Stimulated activated CD8-positive, alpha-beta memory T cell treated with anti-CD3 and anti-CD28 coated beads, Interleukin-15, amount 100 ng/mL, for 1 hour (primary cell): ENCODE measurements around the gene CYP46A1.
A peak's percentile ranks its signal among the peaks of the same experiment; 100 is the strongest.
"Not testable (repeated sequence)": the region's sequence is repeated elsewhere in the genome, so short reads cannot be mapped to it uniquely, and the experiment has no call there.

ENCODE experiments used
- DNase-seq: peaks from one replicate; pipeline ENCODE4 v3.0.0-alpha.2; 2020; ENCODE audit warnings: low read depth

The CYP46A1 gene

DNA sequence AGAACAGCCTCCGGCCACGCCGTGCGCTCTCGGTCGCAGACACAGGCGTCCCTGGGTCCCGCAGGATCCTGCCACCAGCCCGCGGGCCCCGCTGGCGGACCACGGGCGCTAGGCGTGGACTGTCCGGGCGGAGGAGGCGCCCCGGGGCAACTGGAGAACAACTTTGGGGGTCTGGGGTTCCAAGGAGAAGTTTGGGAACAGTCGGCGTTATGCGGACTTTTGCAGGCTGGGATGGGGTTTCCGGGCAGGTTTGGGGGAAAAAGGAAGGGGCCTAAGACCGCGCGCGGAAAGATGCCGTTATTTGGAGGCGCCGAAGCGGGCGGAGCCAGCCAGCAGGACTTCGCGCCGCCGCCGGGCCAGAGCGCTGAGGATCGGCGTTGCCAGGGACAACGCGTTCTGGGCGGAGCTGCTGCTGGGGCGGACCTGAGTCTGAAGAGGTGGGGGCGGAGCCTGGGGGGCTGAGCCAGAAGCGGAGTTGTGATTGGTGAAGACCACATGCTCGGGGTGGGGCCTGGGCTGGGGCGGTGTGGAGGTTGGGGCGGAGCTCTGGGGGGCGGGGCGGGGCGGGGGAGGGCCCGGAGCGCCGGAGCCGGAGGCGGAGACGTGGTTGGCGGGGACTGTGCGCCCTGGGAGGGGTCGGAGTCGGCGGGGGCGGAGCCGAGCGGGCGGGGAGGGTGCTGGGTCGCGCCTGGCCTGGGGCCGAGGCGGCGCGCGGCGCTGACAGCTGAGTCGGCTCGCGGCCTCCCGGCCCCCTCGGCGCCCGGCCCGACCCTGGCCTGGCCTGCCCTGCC is at the start of gene CYP46A1:
Gene CYP46A1, plus strand, starts transcription at position 680 of the 791 bp plus-strand sequence. CDS start 120 bp downstream, outside the sequence.
- DNase-seq = peak; percentile 99

GRCh38 chr14:99634443-99634842 is 49.7 kb upstream of the CYP46A1 start:
- no peak for DNase-seq

DNA sequence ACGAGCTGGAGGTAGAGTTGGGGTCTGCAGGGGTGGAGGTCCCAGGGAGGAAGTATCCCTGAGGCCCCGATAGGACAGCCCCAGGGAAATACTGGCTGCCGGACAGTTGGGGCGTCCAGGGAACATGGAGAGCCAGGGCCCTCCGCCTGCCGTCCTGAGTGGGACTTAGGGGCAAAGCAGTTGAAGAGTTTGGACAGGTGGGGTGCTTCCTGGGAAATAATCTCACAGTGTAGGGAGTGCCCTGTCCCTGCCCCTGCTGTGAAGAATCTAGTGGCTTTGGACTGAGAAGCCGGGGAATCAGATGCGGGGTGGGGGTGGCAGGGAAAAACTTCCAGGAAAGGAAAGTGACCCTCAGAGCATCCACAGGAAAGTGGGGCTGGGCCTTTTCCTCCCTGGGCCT is 49.0 kb upstream of the CYP46A1 start:
- no peak for DNase-seq

DNA sequence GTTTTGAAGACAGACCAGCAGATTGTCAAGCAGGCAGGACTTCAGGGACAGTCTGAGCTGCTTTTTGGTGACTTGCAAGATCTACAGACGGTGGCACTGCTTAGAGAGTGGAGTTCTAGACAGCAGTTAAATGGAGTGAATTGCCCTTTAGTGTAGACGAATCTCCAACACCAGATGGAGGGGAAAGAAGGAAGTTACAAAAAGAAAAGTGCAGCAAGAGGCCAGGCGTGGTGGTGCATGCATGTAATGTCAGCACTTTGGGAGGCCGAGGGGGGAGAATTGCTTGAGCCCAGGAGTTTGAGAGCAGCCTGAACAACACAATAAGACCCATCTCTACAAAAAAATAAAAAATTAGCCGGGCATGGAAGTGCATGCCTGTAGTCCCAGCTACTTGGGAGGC is 47.6 kb upstream of the CYP46A1 start:
- DNase-seq = no peak

DNA sequence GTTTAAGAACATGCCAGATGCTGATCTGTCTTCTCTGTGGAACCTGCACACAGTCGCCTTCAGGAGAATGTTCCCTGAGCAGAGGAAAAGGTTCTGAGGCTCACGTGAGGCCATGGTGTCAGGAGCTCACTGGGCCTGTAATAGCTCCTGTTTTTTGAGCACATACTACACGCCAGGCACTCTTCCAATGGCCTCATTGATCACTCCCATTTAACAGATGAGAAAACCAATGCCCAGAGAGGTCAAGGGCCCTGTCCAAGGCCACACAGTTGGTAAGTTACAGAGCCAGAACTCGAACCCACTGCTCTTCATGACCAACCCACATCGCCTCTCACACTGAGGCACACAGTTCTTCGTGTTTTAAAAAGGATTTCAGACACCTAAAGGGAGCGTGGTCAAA is 46.5 kb upstream of the CYP46A1 start:
- no peak for DNase-seq

- DNase-seq = not testable (repeated sequence)
Observed at GRCh38 chr14:99642771-99643170, 41.3 kb upstream of the CYP46A1 start.

- no peak for DNase-seq
Observed at GRCh38 chr14:99643343-99643742, 40.8 kb upstream of the CYP46A1 start.

- no peak for DNase-seq
Observed at GRCh38 chr14:99644035-99644587, 40.0 kb upstream of the CYP46A1 start.

DNA sequence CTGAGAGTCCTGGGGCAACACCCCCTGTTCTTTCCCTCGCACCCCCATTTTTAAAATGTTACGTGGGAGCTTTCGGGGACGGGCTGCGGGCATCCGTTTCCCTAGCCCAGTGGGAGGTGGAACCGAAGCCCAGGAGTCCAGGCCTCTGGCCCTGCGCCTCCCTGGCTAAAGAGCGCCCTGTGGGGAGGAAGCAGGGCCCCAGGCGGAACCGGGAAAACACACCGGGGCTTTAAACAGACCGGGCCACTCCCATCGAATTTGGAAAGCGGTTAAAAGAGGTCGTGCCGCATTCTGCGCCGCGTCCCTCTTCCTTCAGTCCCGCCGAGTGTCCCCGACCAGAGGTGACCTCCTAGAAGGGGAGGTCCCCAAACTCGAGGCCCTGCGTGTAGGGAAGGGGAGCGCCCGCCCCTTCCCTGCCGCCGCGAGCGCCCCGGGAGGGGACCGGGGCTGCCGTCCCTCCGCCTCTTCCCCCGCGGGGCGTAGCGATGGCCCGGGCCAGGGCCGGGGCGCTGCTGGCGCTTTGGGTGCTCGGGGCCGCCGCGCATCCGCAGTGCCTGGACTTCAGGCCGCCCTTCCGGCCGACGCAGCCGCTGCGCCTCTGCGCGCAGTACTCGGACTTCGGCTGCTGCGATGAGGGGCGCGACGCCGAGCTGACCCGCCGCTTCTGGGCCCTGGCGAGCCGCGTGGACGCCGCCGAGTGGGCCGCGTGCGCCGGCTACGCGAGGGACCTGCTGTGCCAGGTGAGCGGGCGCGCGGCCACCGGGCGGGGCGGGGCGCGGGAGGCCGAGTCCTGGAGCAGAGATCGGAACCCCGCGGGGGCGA is 39.2 kb upstream of the CYP46A1 start, which contains the start of gene HHIPL1:
Gene HHIPL1, plus strand, starts transcription at position 407 of the 822 bp plus-strand sequence. Its CDS starts 79 bp downstream, at position 486.
- no peak for DNase-seq

- no peak for DNase-seq
Observed at GRCh38 chr14:99645545-99646505, 38.3 kb upstream of the CYP46A1 start.

DNA sequence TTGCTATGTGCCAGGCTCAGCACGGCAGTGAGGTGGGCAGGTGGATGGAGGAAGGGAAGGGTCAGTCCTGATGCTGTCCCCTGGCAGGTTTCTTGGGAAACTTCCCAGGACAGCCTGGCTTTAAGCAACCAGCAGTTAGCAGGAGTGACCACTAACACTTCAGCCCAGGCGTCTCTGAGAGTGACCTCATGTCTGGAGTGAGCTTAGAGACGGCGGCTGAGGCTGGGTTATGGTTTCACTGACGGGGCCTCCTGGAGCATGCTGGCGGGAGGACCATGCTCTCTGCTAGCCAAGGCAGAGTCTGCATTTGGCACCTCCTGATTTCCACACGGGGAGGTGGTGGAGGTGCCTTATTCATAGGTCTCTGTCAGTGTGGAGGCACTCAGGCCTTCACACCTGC is 36.7 kb upstream of the CYP46A1 start:
- DNase-seq = no peak

GRCh38 chr14:99648027-99648784 is 35.9 kb upstream of the CYP46A1 start:
- no peak for DNase-seq

DNA sequence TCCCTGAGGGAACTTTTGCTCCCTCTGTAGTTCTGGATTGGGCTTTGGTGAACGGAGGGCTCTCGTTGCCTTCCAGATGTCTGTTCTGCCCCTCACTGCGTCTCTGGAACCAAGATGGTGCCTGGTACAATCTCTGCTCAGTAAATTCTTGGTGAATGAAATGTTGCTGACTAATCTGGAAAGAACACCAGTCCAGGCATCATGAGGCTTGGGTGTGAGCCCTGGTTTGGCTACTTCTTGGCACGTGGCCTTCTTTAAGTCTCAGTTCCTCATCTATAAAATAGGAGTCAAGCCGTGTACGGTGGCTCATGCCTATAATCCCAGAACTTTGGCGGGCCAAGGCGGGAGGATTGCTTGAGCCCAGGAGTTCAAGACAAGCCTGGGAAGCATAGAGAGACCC is 34.9 kb upstream of the CYP46A1 start:
- DNase-seq = no peak

DNA sequence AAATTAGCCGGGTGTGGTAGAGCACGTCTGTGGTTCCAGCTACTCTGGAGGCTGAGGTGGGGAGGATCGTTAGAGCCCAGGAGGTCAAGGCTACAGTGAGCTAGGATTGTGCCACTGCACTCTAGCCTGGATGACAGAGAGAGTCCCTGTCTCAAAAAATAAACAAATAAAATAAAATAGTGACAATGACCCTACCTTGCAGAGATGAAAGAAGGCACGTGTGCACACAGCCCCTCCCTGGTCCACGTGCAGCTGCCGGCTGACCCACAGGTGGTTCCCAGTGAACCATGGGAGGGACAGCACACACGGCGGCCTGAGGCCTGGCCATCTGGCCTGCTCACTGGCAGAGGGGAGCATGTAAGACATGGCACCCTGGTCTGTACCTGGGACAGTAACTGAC is 34.5 kb upstream of the CYP46A1 start:
- DNase-seq = no peak

GRCh38 chr14:99650189-99650588 is 33.9 kb upstream of the CYP46A1 start:
- no peak for DNase-seq

DNA sequence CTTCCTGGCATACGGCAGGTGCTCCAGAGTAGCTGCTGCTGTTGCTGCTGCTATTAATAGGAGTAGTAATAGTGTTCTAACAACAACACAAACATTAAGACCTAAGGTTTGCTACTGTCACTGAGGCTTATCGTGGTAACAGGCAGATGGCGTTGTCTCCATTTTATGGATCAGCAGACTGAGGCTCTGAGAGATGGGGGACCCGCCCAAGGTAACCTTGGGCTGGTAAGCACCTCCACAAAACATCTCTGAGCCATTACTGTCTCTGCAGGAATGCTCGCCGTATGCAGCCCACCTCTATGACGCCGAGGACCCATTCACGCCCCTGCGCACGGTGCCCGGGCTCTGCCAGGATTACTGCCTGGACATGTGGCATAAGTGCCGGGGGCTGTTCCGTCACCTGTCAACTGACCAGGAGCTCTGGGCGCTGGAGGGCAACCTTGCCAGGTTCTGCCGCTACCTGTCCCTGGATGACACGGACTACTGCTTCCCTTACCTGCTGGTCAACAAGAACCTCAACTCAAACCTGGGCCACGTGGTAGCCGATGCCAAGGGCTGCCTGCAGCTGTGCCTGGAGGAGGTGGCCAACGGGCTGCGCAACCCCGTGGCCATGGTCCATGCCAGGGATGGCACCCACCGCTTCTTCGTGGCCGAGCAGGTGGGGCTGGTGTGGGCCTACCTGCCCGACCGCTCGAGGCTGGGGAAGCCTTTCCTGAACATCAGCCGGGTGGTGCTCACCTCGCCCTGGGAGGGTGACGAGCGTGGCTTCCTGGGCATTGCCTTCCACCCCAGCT is 31.9 kb upstream of the CYP46A1 start:
- no peak for DNase-seq

DNA sequence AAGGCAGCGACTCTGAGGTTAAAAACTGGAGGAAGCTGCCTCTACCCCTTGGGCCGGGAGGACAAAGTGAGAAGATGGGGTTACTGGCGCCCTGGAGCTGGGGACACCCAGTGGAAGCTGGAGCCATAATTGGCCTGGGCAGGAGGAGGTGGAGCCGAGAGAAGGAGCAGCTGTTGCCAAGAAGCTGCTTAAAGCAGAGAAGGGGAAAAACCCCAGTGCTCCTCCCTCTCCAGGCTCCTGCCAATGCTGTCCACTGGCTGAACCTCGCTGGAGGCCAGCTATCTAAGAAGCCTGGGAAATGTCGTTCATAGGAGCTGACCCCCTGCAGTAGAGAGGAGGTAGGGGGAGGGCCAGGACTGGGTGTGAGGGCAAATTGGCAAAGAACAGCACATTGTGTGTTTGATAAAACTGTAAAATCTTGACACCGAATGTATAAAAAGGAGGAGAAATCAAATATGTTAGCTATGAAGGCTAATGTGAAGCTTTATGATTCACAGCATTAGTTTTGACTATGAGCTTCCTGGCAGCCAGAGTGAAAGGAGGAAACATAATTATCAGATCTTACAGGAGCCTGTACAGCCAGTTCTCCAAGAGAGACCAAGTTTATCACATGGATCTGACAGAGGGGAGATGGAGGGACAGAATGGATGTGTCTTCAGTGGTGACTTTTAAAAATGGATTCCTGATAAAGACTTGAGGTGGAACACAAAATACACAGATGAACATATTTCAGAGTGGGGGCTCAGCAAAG is 29.7 kb upstream of the CYP46A1 start:
- no peak for DNase-seq

GRCh38 chr14:99655521-99655920 is 28.6 kb upstream of the CYP46A1 start:
- DNase-seq = no peak

DNA sequence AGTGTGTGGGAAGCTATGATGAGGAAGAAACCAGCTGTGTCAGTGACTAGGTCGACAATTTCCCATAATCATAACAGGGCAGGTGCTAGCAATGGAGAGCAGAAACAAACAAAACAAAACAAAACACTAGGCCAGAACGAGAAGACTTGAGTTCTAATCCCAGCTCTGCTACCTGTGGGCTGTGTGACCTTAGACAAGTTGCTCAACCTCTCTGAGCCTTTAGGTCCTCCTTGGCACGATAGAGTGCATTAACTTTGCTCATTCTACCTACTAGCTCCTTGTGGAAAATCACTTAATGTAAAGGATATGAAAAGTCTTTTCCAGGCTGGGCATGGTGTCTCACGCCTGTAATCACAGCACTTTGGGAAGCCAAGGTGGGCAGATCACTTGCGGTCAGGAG is 27.9 kb upstream of the CYP46A1 start:
- no peak for DNase-seq
